Ovary (tissue), 9 donors: Measurements from ENCODE around the gene NKX2-2. TPM values are rescaled to one million over a fixed set of nuclear protein-coding genes. Genes with fewer than 3 reads are reported as not detected.

Source experiments
- DNase-seq, 5 donors: peaks; one replicate each; pipeline ENCODE4 v3.0.0-alpha.2; 2019 to 2020
- H3K27ac ChIP-seq, 2 donors: fragments of 200-600 bp; one replicate each; pipeline versions ENCODE4 v1.5.1 to v1.8.0; 2019 to 2022
- H3K27me3 ChIP-seq: fragments of 200-600 bp; one replicate; pipeline ENCODE4 v1.8.0; 2022
- H3K36me3 ChIP-seq: fragments of 200-600 bp; sonication (generic); one replicate; pipeline ENCODE4 v1.5.1; 2019
- H3K4me1 ChIP-seq: one replicate; pipeline ENCODE4 v1.8.1; 2013; ENCODE audit warnings: mild to moderate bottlenecking, moderate library complexity; ENCODE audit not compliant: insufficient read depth
- H3K4me3 ChIP-seq: fragments of 200-600 bp; sonication (generic); one replicate; pipeline ENCODE4 v1.5.1; 2017
- H3K9me3 ChIP-seq, 2 donors: fragments of 200-600 bp in 1 of 2; sonication (generic) in 1 of 2; one replicate each; pipeline versions ENCODE4 v1.5.1 to v1.8.1; 2013 to 2019; ENCODE audit warnings: mild to moderate bottlenecking in 1 of 2, moderate library complexity in 1 of 2
- EP300 ChIP-seq: sonication (generic); formaldehyde crosslinking; IDR thresholded peaks from one replicate; pipeline ENCODE4 v1.6.1; 2017; ENCODE audit warnings: antibody characterized with exemption
- POLR2A ChIP-seq: fragments of 450-650 bp; IDR thresholded peaks from one replicate; pipeline ENCODE4 v1.6.1; 2017; ENCODE audit warnings: antibody characterized with exemption, mild to moderate bottlenecking, moderate library complexity
- WGBS, 3 donors: extraction: QIAGEN DNeasy Blood & Tissue Kit in 1 of 3; methylation state at CpG; one replicate each; pipeline versions ENCODE4 v1.1.5 to v1.1.7; 2013 to 2017; 5-methylcytosine and 5-hydroxymethylcytosine counted together
- intact Hi-C, 4 donors: fragments of 100-400 bp; cut with DNase I; formaldehyde crosslinking; loops; one replicate each; pipeline versions ENCODE4 v1.11.0 to v1.15.1; 2022 to 2023
- polyA plus RNA-seq, 2 donors: library from polyadenylated mRNA; stranded (reverse); fragments of 200-250 nt in 1 of 2; fragments of 350-450 nt in 1 of 2; fragmentation: Illumina TruSeq in 1 of 2; extraction: RNeasy Lipid Tissue Mini Kit (QIAGEN cat#74804) in 1 of 2; gene quantifications; one replicate each; pipeline ENCODE4 v1.2.3, GENCODE V29; 2013 to 2014
- total RNA-seq, 7 donors: library from RNA; depleted of rRNA in 2 of 7; stranded (reverse); fragments of >200 nt in 2 of 7; fragmentation: NEBNext Ultra II Directional in 3 of 7; extraction: Animal tissue kit (Norgen Biotek cat#: 25700) in 3 of 7; gene quantifications; one replicate each; pipeline versions ENCODE4 v1.1.0 to v1.2.4, GENCODE V29; 2016 to 2023
- TF ChIP-seq, protein P1 (sequence below), 3 donors: fragments of 450-650 bp in 2 of 3; fragments of 200-600 bp in 1 of 3; IDR thresholded peaks; one replicate each; pipeline versions ENCODE4 v1.5.1 to v1.8.0; 2016 to 2022; ENCODE audit warnings: antibody characterized with exemption in 3 of 3, mild to moderate bottlenecking in 1 of 3
- donor health status: DM: no; HTN: no; CAD: no; lungs with moderate emphysema.
- donor health status: DM: no; HTN: no; CAD: no.
- donor health status: Bipolar disorder and iron deficiency.
- donor health status: DM: yes; HTN: yes; CAD: no.
- donor health status: DM: no; HTN: no; CAD: no.
- donor health status: DM: yes; HTN: yes; CAD: no.

NKX2-2 gene
- total and polyA plus RNA-seq, 9 donors, result not detected

DNA sequence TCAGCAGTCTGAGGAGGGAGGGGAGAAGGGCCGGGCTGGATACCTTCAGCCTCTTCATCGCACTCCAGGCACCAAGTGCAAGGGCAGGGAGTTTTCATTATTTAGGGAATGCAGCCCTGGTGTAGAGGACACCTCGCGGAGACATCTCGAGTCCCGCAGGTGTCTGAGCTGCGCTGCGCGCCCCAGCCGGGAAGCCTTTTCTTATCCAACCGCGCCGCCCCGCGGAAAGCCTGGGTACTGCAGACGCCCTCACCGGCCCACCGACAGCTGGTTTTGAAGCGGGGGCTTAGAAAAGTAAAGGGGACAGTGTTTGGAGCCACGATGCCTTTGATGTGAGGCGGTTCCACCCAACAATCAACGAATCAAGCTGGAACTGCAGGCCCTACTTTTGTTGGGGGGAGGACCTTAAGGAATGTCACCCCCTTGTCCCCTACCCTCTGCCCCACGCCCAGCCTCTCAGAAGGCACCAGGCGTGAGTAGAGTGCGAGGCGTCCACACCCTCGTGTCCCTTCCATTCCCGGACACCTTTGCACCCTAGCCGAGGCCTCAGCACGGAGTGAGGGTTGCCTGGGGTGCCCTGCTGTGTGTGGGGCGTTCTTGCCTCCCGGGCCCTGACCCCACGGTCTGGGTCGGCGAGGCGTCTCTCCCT is 8.6 kb downstream of the NKX2-2 start:
- H3K36me3 ChIP-seq, result no peaks in the 10 kb centered on the region
- intact Hi-C loops, result loop anchor here (2.0 to 10.0 kb wide), 6 partner anchors 268 to 668 kb away; no protein-coding TSS in a partner anchor
- H3K27me3 ChIP-seq, result no peaks in the 10 kb centered on the region
- no peak overlapping the region for H3K4me3 ChIP-seq
- 0 to 2% (median 1%) methylated on average over 36 of the region's 36 CpGs for WGBS, 3 donors
- DNase-seq, result peak in 4 of 5 donors; percentile 43 to 72 (median 52)
- H3K9me3 ChIP-seq, result no peaks in the 10 kb centered on the region
- H3K4me1 ChIP-seq, result peaks cover 3% of the 10 kb centered on the region
- H3K27ac ChIP-seq, result no peak overlapping the region
- no peak for TF ChIP-seq POLR2A
- TF ChIP-seq, protein P1, sequence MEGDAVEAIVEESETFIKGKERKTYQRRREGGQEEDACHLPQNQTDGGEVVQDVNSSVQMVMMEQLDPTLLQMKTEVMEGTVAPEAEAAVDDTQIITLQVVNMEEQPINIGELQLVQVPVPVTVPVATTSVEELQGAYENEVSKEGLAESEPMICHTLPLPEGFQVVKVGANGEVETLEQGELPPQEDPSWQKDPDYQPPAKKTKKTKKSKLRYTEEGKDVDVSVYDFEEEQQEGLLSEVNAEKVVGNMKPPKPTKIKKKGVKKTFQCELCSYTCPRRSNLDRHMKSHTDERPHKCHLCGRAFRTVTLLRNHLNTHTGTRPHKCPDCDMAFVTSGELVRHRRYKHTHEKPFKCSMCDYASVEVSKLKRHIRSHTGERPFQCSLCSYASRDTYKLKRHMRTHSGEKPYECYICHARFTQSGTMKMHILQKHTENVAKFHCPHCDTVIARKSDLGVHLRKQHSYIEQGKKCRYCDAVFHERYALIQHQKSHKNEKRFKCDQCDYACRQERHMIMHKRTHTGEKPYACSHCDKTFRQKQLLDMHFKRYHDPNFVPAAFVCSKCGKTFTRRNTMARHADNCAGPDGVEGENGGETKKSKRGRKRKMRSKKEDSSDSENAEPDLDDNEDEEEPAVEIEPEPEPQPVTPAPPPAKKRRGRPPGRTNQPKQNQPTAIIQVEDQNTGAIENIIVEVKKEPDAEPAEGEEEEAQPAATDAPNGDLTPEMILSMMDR (IDR thresholded peaks at IDR 0.05), result peak in 2 of 3 donors; percentile 61 to 75
- no peak for TF ChIP-seq EP300

DNA sequence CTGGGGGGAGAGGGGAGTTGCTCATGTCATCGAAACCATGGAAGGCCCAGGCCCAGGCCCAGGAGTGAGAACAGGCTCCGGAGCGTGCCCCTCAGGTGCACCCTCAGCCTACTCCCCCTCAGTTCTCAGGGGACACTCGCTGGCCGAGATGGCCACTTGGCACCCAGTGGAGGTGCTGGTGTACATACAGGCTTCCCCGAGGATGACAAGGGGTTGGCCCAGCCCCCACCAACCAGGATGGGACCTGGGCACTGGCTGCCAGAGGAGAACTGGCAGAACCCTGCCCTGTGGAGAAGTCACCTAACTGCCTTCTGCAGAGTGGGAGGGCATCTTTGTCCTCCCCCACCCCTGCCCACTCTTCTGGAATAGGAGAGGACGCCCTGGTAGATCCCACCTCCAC is 9.5 kb downstream of the NKX2-2 start:
- no peaks in the 10 kb centered on the region for H3K27me3 ChIP-seq
- no peaks in the 10 kb centered on the region for H3K36me3 ChIP-seq
- TF ChIP-seq, protein P1 (IDR thresholded peaks at IDR 0.05), result no peak
- TF ChIP-seq EP300 (no peak), POLR2A (no peak)

DNA sequence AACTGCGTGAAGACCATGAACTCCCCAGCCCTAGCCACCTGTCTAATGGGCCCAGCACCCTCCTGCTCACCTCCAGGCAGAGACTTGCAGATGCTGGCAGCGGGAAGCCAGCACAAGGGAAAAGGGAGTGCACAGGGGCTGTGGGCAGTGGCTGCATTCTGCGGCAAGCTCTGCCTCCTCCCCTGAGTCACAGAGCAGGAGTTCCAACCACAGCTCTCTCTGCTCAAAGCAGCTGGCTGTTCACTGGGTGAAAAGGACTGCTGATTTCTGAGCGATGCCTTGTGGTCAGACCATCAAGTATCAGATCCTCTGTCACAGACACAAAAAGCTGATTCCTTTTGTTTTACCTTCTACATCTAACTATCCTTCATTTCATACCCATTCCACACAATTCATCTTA is 10.5 kb downstream of the NKX2-2 start:
- H3K36me3 ChIP-seq, result no peaks in the 10 kb centered on the region
- no peak overlapping the region for H3K4me3 ChIP-seq
- TF ChIP-seq, protein P1 (IDR thresholded peaks at IDR 0.05), result no peak
- TF ChIP-seq POLR2A (no peak), EP300 (no peak)
- no peaks in the 10 kb centered on the region for H3K9me3 ChIP-seq
- WGBS, 3 donors, result 64 to 70% (median 65%) methylated on average over 4 of the region's 4 CpGs
- H3K27ac ChIP-seq, result no peak overlapping the region
- intact Hi-C loops, result loop anchor here in 2 of 4 donors (10.0 kb wide), 2 partner anchors 269 to 639 kb away; no protein-coding TSS in a partner anchor
- H3K27me3 ChIP-seq, result no peaks in the 10 kb centered on the region
- H3K4me1 ChIP-seq, result no peaks in the 10 kb centered on the region
- DNase-seq, result no peak

More for the DNA sequence above, 9.5 kb downstream of the NKX2-2 start:
- whole genome bisulfite sequencing, 3 donors, result 67 to 69% (median 68%) methylated on average over 7 of the region's 7 CpGs
- intact Hi-C loops, result loop anchor here in 3 of 4 donors (2.0 to 10.0 kb wide), 3 partner anchors 270 to 640 kb away; no protein-coding TSS in a partner anchor
- no peak for DNase-seq
- Histone ChIP-seq H3K4me1 (no peaks in the 10 kb centered on the region), H3K27ac (no peak overlapping the region), H3K9me3 (no peaks in the 10 kb centered on the region), H3K4me3 (no peak overlapping the region)

DNA sequence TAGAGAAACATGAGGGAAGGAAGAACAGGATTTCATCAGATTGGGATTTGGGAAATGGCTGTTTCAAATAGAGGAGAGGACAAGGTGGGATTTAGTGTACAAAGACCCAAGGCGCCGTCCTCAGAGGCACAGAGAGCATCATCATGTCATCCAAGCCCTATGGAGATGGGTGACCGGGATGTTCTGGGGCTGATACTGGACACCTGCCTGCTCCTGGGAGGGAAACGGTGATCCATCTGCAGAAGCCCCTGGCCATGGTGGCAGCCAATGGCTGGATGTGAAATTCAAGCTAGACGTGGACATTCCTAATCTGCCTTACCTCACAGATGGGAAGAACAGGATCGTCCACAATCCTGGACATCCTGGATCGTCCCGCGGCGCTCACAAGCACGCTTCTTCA is 12.7 kb downstream of the NKX2-2 start:
- WGBS, 3 donors, result 85 to 92% (median 88%) methylated on average over 11 of the region's 11 CpGs
- H3K36me3 ChIP-seq, result no peaks in the 10 kb centered on the region
- no peaks in the 10 kb centered on the region for H3K27me3 ChIP-seq
- no peak overlapping the region for H3K27ac ChIP-seq
- DNase-seq, result no peak
- intact Hi-C loops, result loop anchor here in 2 of 4 donors (10.0 kb wide), 2 partner anchors 266 to 636 kb away; no protein-coding TSS in a partner anchor
- H3K4me3 ChIP-seq, result no peak overlapping the region
- TF ChIP-seq EP300 (no peak), POLR2A (no peak)
- TF ChIP-seq, protein P1 (IDR thresholded peaks at IDR 0.05), result no peak
- H3K4me1 ChIP-seq, result no peaks in the 10 kb centered on the region
- no peaks in the 10 kb centered on the region for H3K9me3 ChIP-seq
